Measurements from ENCODE around the gene PNRC1.
"Not testable (repeated sequence)": the region's sequence is repeated elsewhere in the genome, so short reads cannot be mapped to it uniquely, and the experiment has no call there.

Gene PNRC1

GRCh38 chr6:89080281-89081128, at the start of gene PNRC1:
PNRC1 (plus strand) TSS chr6:89080751; CDS start chr6:89080895, 144 bp downstream.
- DNase-seq (ENCODE audit: low spot score) = peak; percentile 100

DNA sequence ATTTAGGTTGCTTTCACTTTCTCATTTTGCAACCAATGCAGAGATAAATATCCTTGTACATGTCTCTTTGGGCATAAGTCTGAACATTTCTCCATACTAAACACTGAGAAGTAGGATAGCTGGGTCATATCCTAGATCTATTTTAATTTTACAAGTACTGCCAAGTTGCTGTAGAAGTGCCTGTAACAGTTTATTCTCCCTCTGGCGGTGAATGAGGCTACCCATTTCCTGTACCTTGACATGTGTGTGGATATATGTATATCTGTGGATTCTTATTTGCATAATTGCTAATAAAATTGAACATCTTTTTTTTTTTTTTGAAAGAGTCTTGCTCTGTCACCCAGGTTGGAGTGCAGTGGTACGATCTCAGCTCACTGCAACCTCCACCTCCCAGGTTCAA, 48.0 kb upstream of the PNRC1 start:
- no peak for DNase-seq (ENCODE audit: low spot score)

- no peak for DNase-seq (ENCODE audit: low spot score)
Measured at GRCh38 chr6:89033461-89033860, 47.1 kb upstream of the PNRC1 start.

- not testable (repeated sequence) for DNase-seq (ENCODE audit: low spot score)
Measured at GRCh38 chr6:89034116-89034515, 46.4 kb upstream of the PNRC1 start.

- peak; percentile 13 for DNase-seq (ENCODE audit: low spot score)
Measured at GRCh38 chr6:89034586-89035251, 45.8 kb upstream of the PNRC1 start.

- DNase-seq (ENCODE audit: low spot score) = peak; percentile 57
Measured at GRCh38 chr6:89035252-89036101, 45.1 kb upstream of the PNRC1 start.

DNA sequence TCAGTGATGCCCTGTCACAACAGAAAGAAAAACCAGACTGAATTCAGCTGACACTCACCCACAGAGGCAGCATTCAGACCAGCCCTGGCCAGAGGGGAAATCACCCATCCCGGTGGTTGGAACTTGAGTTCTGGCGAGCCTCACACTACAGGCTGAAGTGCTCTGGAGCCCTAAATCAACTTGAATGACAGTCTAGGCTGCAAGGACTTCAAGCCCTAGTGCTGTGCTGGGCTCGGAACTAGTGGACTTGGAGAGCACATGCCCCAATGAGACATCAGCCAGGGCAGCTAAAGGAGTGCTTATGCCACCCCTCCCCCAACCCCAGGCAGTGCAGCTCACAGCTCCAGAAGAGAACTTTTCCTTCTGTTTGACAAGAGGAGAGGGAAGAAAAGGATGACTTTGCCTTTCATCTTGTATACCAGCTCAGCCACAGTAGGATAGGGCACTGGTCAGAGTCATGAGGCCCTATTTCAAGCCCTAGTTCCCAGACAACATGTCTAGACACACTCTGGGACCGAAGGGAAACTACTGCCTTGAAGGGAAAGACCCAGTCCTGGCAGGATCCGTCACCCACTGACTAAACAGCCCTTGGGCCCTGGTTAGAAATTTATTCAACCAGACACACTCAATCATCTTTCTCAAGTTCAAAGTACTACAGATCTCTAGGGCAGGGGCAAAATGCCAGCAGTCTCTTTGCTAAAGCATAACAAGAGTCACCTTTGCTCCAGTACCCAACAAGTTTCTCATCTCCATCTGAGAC, 43.2 kb upstream of the PNRC1 start:
- no peak for DNase-seq (ENCODE audit: low spot score)

DNA sequence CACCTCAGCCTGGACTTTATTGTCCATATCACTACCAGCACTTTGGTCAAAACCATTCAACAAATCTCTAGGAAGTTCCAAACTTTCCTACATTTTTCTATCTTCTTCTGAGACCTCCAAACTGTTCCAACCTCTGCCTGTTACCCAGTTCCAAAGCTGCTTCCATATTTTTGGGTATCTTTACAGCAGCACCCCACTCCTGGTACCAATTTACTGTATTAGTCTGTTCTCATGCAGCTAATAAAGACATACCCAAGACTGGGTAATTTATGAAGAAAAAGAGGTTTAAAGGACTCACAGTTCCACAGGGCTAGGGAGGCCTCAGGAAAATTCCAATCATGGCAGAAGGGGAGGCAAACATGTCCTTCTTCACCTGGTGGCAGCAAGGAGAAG, 42.7 kb upstream of the PNRC1 start:
- not testable (repeated sequence) for DNase-seq (ENCODE audit: low spot score)

DNA sequence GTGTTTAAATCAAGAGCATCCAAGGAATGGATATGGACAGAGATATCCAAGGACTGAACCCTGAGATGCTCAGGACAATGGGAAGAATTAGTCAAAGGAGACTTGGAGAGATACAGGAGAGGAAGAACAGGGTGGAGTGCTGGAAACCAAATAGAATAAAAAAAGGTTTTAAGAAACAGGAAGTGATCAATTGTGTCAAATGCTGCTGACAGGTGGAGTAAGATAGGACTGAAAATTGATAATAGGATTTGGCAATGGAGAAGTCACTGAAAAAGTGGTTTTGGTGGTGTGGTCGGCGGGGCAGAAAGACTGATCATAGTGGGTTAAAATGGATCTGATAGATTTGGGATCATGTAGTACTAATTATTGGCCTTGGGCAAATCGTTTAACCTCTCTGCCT, 37.9 kb upstream of the PNRC1 start:
- DNase-seq (ENCODE audit: low spot score) = no peak

- DNase-seq (ENCODE audit: low spot score) = no peak
Measured at GRCh38 chr6:89044328-89045010, 36.1 kb upstream of the PNRC1 start.

DNA sequence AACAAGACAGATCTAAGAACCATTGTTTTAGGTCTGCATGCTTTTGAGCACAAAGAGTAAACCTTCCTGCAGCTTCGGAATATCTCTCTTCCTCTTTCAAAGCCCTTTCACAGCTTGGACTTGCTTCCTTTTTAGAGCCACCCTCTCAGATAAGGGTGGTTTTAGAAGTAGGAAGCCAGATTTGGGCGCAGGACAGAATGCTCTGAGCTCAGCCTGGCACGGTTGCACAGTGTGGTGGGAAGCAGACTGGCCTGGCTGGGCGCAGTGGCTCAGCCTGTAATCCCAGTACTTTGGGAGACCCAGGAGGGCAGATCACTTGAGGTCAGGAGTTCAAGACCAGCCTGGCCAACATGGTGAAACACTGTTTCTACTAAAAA, 35.6 kb upstream of the PNRC1 start:
- DNase-seq (ENCODE audit: low spot score) = peak; percentile 34

GRCh38 chr6:89045576-89045975, 35.0 kb upstream of the PNRC1 start:
- DNase-seq (ENCODE audit: low spot score) = no peak

DNA sequence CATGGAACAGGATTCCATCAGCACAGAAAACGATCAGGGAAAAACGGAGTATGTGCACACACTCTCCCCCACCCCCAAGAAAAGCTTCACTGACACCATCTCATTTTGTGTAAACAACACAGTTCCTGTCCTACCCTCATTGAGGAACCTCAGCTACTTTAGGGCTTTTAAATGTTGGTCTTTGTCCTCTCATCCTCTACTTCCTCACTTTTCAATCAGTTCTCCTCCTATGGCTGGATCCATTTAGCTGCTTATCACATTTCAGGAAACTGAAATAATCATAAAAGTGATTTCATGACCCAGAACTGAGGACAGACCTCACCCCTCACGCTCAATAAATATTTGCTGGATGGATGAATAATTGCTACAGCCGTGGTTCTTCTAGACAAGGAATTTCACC, 33.1 kb upstream of the PNRC1 start:
- no peak for DNase-seq (ENCODE audit: low spot score)

DNA sequence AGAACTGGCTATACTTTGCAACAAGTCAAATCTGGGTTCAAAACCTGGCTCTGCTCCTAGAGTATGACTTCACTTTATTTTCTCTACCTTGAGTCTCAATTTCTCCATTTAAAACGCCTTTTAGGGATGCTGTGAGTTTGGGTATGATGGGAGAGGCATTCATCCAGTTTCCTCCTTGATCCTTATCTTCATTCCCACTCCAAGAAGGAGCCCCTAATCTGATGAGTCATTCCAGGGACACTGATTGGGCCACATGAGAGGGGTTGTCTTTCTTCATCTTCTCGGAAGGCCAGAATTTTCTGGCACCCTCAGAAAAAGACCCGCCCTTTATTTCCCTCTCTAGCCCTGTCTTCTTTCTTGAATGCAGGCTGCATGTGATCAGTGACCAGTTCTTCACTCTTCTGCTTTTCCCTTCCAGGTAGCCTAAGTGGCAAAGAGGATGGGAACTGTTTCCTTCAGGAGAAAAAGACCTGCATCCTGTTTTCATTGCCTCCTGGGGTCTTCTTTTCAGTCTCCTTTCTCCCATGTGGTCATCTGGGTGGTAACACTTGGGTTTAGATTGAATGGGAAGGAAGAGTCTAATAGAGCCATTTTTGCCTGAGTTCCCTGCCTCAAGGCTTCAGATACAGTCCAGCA, 32.1 kb upstream of the PNRC1 start:
- DNase-seq (ENCODE audit: low spot score) = no peak

GRCh38 chr6:89048985-89049384, 31.6 kb upstream of the PNRC1 start:
- no peak for DNase-seq (ENCODE audit: low spot score)

DNA sequence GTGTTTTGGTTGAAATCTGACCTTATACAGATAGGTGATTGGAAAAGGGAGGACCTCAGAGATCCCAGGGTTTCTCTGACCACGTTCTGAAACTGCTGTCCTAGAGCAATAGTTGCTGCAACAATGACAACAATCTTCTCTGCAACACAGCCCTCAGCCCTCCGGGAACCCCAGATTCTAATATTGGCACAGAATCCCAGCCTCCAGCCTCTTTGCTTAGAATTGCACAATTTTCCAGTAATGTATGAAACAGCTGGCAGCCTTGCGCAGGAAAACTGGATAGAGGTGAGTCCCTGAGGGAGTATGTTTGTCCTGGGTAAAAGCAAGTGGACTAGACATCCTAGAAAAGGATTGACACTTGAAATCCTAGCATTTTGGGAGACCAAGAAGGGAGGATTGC, 30.4 kb upstream of the PNRC1 start:
- no peak for DNase-seq (ENCODE audit: low spot score)

DNA sequence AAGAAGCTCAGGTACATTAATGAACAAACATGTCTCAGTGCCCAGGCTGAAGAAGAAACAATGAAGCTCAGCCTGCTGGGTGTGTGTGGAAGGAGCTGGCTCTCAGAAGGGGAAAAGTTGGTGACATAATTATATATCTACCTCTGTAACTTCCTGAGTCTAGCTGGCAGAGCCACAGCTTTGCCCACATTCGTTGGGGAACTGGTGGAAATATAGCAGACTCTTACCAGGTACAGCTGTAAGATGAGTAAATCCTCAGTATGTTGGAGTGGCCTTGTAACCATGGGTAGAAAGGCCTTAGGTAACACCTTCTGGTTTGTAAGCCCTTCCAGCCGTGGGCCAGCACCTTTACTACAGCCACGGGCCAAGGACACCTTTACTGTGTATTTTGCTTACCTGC, 29.9 kb upstream of the PNRC1 start:
- no peak for DNase-seq (ENCODE audit: low spot score)

DNA sequence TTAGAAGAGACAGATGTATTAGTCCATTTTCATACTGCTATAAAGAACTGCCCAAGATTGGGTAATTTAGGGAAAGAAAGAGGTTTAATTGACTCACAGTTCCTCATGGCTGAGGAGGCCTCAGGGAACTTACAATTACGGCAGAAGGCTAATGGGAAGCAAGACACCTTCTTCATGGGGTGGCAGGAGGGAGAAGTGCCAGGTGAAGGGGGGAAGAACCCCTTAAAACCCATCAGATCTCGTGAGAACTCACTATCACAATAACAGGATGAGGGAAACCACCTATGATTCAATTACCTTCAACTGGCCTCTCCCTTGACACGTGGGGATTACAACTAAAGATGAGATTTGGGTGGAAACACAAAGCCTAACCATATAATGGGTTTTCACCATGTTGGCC, 28.9 kb upstream of the PNRC1 start:
- no peak for DNase-seq (ENCODE audit: low spot score)

- no peak for DNase-seq (ENCODE audit: low spot score)
Measured at GRCh38 chr6:89054208-89054607, 26.3 kb upstream of the PNRC1 start.

GRCh38 chr6:89057759-89058158, 22.8 kb upstream of the PNRC1 start:
- DNase-seq (ENCODE audit: low spot score) = no peak

DNA sequence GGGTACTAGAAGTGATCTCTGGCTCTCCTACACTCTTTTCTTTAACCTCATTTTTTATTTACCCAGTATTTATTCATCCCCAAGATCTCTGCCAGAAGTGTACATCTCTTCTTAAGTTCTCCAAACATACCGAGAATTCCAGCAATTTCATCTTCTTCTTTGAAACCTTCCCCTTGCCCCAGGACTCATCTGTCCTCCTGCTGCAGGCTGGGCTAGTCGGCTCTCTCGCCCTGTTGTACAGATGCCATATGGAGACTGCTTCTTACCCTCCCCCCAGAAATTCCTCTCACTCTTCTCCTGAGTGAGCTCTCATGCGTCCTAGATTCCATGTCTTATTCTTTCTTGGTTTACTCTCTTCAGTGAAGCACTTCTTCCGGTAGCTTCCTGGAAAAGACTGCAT, 21.9 kb upstream of the PNRC1 start:
- DNase-seq (ENCODE audit: low spot score) = no peak

Data from putamen (tissue), 1 donor.